IMR-90 (cell line): Measurements from ENCODE around the gene ZDBF2. TPM values are rescaled to one million over a fixed set of nuclear protein-coding genes. Genes with fewer than 3 reads are reported as not detected.

Experiments
- ATAC-seq: fragments of 200-7000 bp; cut with Tn5 transposase; 2 replicates; pipeline ENCODE4 v1.9.1; 2020; ENCODE audit warnings: low read depth, mild to moderate bottlenecking, moderate library complexity
- BruUV-seq: library from RNA; stranded (reverse); fragments of 400-500 nt; replicated peaks from 2 replicates; lab custom pipeline; 2021; lab: Mats Ljungman, UMichigan
- CTCF ChIA-PET: fragments of 300-600 bp; formaldehyde crosslinking; extraction: SDS; loops from one replicate; lab custom pipeline; 2021; ENCODE audit warnings: antibody characterized with exemption; lab: Yijun Ruan, JAX
- POLR2A ChIA-PET: fragments of 300-600 bp; sonication (Branson Sonifier 250); formaldehyde crosslinking; loops from one replicate; lab custom pipeline; 2022; ENCODE audit warnings: antibody characterized with exemption; ENCODE audit not compliant: unreplicated experiment; lab: Charles Lee
- DNase-seq: peaks from one replicate; pipeline ENCODE4 v3.0.0; 2013
- H2AFZ ChIP-seq: replicated peaks from 2 replicates; pipeline ENCODE3; 2013; ENCODE audit warnings: low read length, mild to moderate bottlenecking; ENCODE audit not compliant: poor library complexity
- H2AK5ac ChIP-seq: 2 replicates; pipeline ENCODE4 v1.6.1; 2013; ENCODE audit warnings: low read depth, low read length, inconsistent platforms
- H2AK9ac ChIP-seq: replicated peaks from 2 replicates; pipeline ENCODE3; 2013; ENCODE audit warnings: mild to moderate bottlenecking, low read depth, low read length, moderate library complexity; ENCODE audit not compliant: poor library complexity
- H2BK120ac ChIP-seq: 2 replicates; pipeline ENCODE4 v1.6.1; 2013; ENCODE audit warnings: low read depth, low read length, inconsistent platforms
- H2BK15ac ChIP-seq: 3 replicates; pipeline ENCODE4 v1.6.1; 2013; ENCODE audit warnings: low read depth, low read length, inconsistent platforms
- H2BK20ac ChIP-seq: 2 replicates; pipeline ENCODE4 v1.6.1; 2013; ENCODE audit warnings: low read depth, mild to moderate bottlenecking, inconsistent platforms, low read length, moderate library complexity
- H2BK5ac ChIP-seq: 2 replicates; pipeline ENCODE4 v1.6.1; 2013; ENCODE audit warnings: mild to moderate bottlenecking, low read depth, low read length, inconsistent platforms; ENCODE audit not compliant: poor library complexity, severe bottlenecking
- H3K14ac ChIP-seq: replicated peaks from 2 replicates; pipeline ENCODE4 v1.6.1; 2013; ENCODE audit warnings: low read depth, low read length, inconsistent platforms
- H3K18ac ChIP-seq: 2 replicates; pipeline ENCODE4 v1.6.1; 2013; ENCODE audit warnings: low read depth, low read length, control low read depth
- H3K23ac ChIP-seq: 2 replicates; pipeline ENCODE4 v1.6.1; 2013; ENCODE audit warnings: low read depth, low read length, inconsistent platforms
- H3K27ac ChIP-seq: 2 replicates; pipeline ENCODE4 v1.5.1; 2013; ENCODE audit warnings: mild to moderate bottlenecking, control low read depth, low read length; ENCODE audit not compliant: insufficient read depth
- H3K27me3 ChIP-seq: 2 replicates; pipeline ENCODE4 v1.6.1; 2013; ENCODE audit warnings: low read length; ENCODE audit not compliant: control insufficient read depth, insufficient read depth
- H3K36me3 ChIP-seq: 2 replicates; pipeline ENCODE4 v1.6.1; 2013; ENCODE audit warnings: low read length, mixed read lengths; ENCODE audit not compliant: control insufficient read depth, insufficient read depth
- H3K4ac ChIP-seq: 2 replicates; pipeline ENCODE4 v1.6.1; 2013; ENCODE audit warnings: low read depth, low read length, inconsistent platforms
- H3K4me1 ChIP-seq: 2 replicates; pipeline ENCODE4 v1.6.1; 2013; ENCODE audit warnings: low read length, mixed read lengths; ENCODE audit not compliant: control insufficient read depth, insufficient read depth
- H3K4me2 ChIP-seq: 2 replicates; pipeline ENCODE4 v1.6.1; 2013; ENCODE audit warnings: low read depth, mild to moderate bottlenecking, control low read depth, low read length, moderate library complexity
- H3K4me3 ChIP-seq: 2 replicates; pipeline ENCODE4 v1.5.1; 2013; ENCODE audit warnings: low read depth, mild to moderate bottlenecking, control low read depth, low read length, moderate library complexity; ENCODE audit not compliant: insufficient read depth
- H3K56ac ChIP-seq: 2 replicates; pipeline ENCODE4 v1.6.1; 2013; ENCODE audit warnings: low read length, inconsistent platforms; ENCODE audit not compliant: insufficient read depth; ENCODE audit errors: extremely low read depth
- H3K79me1 ChIP-seq, 2 experiments: 2 replicates each; pipeline ENCODE4 v1.6.1; 2013; ENCODE audit warnings: low read length in 2 of 2, inconsistent platforms in 1 of 2, low read depth in 1 of 2
- H3K9ac ChIP-seq: 2 replicates; pipeline ENCODE4 v1.6.1; 2013; ENCODE audit warnings: low read depth, low read length, control low read depth
- H3K9me1 ChIP-seq: 2 replicates; pipeline ENCODE4 v1.6.1; 2013; ENCODE audit warnings: low read length, inconsistent platforms; ENCODE audit not compliant: insufficient read depth
- H3K9me3 ChIP-seq: 2 replicates; pipeline ENCODE4 v1.6.1; 2013; ENCODE audit warnings: low read length; ENCODE audit not compliant: control insufficient read depth, insufficient read depth
- H4K20me1 ChIP-seq: 2 replicates; pipeline ENCODE4 v1.6.1; 2013; ENCODE audit warnings: low read length, inconsistent platforms; ENCODE audit not compliant: insufficient read depth
- H4K5ac ChIP-seq: 2 replicates; pipeline ENCODE4 v1.6.1; 2013; ENCODE audit warnings: mild to moderate bottlenecking, low read depth, low read length, control low read depth
- H4K8ac ChIP-seq, 2 experiments: 2 replicates each; pipeline ENCODE4 v1.6.1; 2013; ENCODE audit warnings: low read depth in 2 of 2, low read length in 2 of 2, control low read depth in 1 of 2, inconsistent platforms in 1 of 2
- H4K91ac ChIP-seq: 2 replicates; pipeline ENCODE4 v1.6.1; 2013; ENCODE audit warnings: low read depth, low read length, inconsistent platforms; ENCODE audit not compliant: insufficient read depth
- CHD1 ChIP-seq: IDR thresholded peaks from 2 replicates; pipeline ENCODE4 v1.6.1; 2012; ENCODE audit warnings: low read depth, low read length, improper control_type of control experiment
- FOS ChIP-seq: fragments of 150-350 bp; IDR thresholded peaks from 2 replicates; pipeline ENCODE4 v1.6.1; 2016; ENCODE audit warnings: low read depth, low read length
- POLR2A ChIP-seq: IDR thresholded peaks from 2 replicates; pipeline ENCODE4 v1.6.1; 2012; ENCODE audit warnings: mild to moderate bottlenecking, low read depth, low read length
- RFX5 ChIP-seq: IDR thresholded peaks from 2 replicates; pipeline ENCODE4 v1.8.0; 2012; ENCODE audit warnings: low read depth, mild to moderate bottlenecking, low read length, moderate library complexity
- WGBS, 2 experiments: methylation state at CpG; one replicate each; pipeline versions ENCODE4 v1.1.5 to v1.1.7; 2013; ENCODE audit warnings: missing lambda C conversion rate in 2 of 2; ENCODE audit not compliant: insufficient read length in 1 of 2; ENCODE audit errors: extremely low coverage in 2 of 2; 5-methylcytosine and 5-hydroxymethylcytosine counted together
- dilution Hi-C: fragments of 300-500 bp; cut with HindIII; formaldehyde crosslinking; loops from one replicate; pipeline ENCODE4 v1.14.3; 2018; ENCODE audit warnings: low sequenced_read_pairs; ENCODE audit not compliant: unreplicated experiment
- in situ Hi-C: fragments of 300-500 bp; cut with MboI; formaldehyde crosslinking; loops from 3 replicates; pipeline ENCODE4 v1.14.3; 2019; ENCODE audit warnings: low sequenced_read_pairs, inconsistent platforms, mixed read lengths
- intact Hi-C: fragments of 100-400 bp; cut with micrococcal nuclease; formaldehyde crosslinking; loops from 2 replicates; pipeline ENCODE4 v1.10.0; 2022
- polyA plus RNA-seq, 3 experiments: library from polyadenylated mRNA; depleted of rRNA; stranded (reverse); fragments of >200 nt; gene quantifications; 2 replicates each; pipeline ENCODE4 v1.2.3, GENCODE V29; 2012; ENCODE audit warnings: low replicate concordance in 1 of 3
- total RNA-seq: library from RNA; depleted of rRNA; stranded (reverse); fragments of >200 nt; gene quantifications from 2 replicates; pipeline ENCODE4 v1.2.3, GENCODE V29; 2012
- TF ChIP-seq, protein P1 (sequence below): fragments of 150-350 bp; IDR thresholded peaks from 2 replicates; pipeline ENCODE4 v1.6.1; 2016; ENCODE audit warnings: low read depth, mild to moderate bottlenecking, low read length, moderate library complexity, borderline replicate concordance
- TF ChIP-seq, protein P2 (sequence below): conservative IDR thresholded peaks from 2 replicates; pipeline ENCODE4 v1.5.1; 2012; ENCODE audit warnings: mild to moderate bottlenecking, low read depth, low read length, improper control_type of control experiment

Gene ZDBF2
- total and polyA plus RNA-seq, 2 of the 4 experiments (the other 2 are of a cell fraction), result 1.9 to 10.2 TPM

DNA sequence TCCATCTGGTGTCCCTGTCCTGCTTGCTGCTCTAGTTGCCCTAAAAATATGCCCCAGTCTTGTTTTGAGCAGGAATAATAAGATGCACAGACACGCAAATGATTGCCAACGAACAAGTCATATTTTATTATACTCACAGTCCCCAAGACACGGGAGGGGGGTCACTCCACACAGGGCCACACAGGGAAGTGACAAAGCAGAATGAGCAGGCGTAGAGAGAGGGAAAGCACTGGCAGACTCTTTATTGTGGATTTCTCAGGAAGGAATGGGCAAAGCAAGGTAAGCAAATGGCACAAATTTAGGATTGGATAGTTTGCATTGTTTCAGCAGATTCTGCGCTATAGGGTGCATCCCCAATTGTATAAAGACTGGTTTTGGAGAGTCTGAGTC lies 20.7 kb upstream of the ZDBF2 start:
- Histone ChIP-seq H2BK120ac (no peak overlapping the region), H3K14ac (no peak overlapping the region), H2AK5ac (no peak overlapping the region), H2BK5ac (no peak overlapping the region), H3K27ac (no peak overlapping the region), H2AFZ (no peak overlapping the region), H4K20me1 (no peaks in the 10 kb centered on the region), H3K4ac (no peak overlapping the region), H4K5ac (no peak overlapping the region), H3K56ac (no peak overlapping the region), H2AK9ac (no peak overlapping the region), H3K9ac (no peak overlapping the region), H3K9me3 (no peaks in the 10 kb centered on the region), H3K36me3 (no peaks in the 10 kb centered on the region), H3K18ac (no peak overlapping the region), H3K9me1 (no peaks in the 10 kb centered on the region), H3K4me2 (no peak overlapping the region), H3K4me1 (no peaks in the 10 kb centered on the region), H3K27me3 (peaks cover 27% of the 10 kb centered on the region), H4K8ac (no peak overlapping the region), H3K23ac (no peak overlapping the region), H3K4me3 (no peak overlapping the region), H3K79me1 (no peaks in the 10 kb centered on the region), H4K91ac (no peak overlapping the region), H2BK15ac (no peak overlapping the region), H2BK20ac (no peak overlapping the region)
- dilution Hi-C loops, result no loop called here
- ChIA-PET CTCF (no interaction called here), POLR2A (no interaction called here)
- no peak for ATAC-seq
- intact Hi-C loops, result no loop called here
- no peak for TF ChIP-seq POLR2A
- TF ChIP-seq, protein P1, sequence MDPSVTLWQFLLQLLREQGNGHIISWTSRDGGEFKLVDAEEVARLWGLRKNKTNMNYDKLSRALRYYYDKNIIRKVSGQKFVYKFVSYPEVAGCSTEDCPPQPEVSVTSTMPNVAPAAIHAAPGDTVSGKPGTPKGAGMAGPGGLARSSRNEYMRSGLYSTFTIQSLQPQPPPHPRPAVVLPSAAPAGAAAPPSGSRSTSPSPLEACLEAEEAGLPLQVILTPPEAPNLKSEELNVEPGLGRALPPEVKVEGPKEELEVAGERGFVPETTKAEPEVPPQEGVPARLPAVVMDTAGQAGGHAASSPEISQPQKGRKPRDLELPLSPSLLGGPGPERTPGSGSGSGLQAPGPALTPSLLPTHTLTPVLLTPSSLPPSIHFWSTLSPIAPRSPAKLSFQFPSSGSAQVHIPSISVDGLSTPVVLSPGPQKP, result no peak
- TF ChIP-seq CHD1, result no peak
- TF ChIP-seq, protein P2, sequence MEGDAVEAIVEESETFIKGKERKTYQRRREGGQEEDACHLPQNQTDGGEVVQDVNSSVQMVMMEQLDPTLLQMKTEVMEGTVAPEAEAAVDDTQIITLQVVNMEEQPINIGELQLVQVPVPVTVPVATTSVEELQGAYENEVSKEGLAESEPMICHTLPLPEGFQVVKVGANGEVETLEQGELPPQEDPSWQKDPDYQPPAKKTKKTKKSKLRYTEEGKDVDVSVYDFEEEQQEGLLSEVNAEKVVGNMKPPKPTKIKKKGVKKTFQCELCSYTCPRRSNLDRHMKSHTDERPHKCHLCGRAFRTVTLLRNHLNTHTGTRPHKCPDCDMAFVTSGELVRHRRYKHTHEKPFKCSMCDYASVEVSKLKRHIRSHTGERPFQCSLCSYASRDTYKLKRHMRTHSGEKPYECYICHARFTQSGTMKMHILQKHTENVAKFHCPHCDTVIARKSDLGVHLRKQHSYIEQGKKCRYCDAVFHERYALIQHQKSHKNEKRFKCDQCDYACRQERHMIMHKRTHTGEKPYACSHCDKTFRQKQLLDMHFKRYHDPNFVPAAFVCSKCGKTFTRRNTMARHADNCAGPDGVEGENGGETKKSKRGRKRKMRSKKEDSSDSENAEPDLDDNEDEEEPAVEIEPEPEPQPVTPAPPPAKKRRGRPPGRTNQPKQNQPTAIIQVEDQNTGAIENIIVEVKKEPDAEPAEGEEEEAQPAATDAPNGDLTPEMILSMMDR, result no peak
- no peak for TF ChIP-seq RFX5
- no peak for TF ChIP-seq FOS
- DNase-seq, result no peak
- in situ Hi-C loops, result no loop called here
- BruUV-seq, result no TSS peak
- 20% methylated on average over 1 of the region's 5 CpGs; no CpG with 5 or more reads in 1 of the 2 experiments for WGBS, 2 experiments
